ENCODE measurements around the gene CCNE1. TPM values are rescaled to one million over a fixed set of nuclear protein-coding genes. Genes with fewer than 3 reads are reported as not detected.

Gene CCNE1
- total and polyA plus RNA-seq, 2 experiments from 2014 or later: 19.9 to 24.6 TPM

GRCh38 chr19:29871143-29871542 is 59.4 kb downstream of the CCNE1 start:
- peaks cover 6% of the 10 kb centered on the region for H3K4me1 ChIP-seq (ENCODE audit: insufficient read depth)
- 22% methylated on average over 2 of the region's 2 CpGs for WGBS (ENCODE audit: low lambda C conversion rate, missing lambda C conversion rate)
- no peak overlapping the region for H2AFZ ChIP-seq
- peaks cover 4% of the 10 kb centered on the region for H3K27me3 ChIP-seq
- H3K27ac ChIP-seq: no peak overlapping the region
- H4K20me1 ChIP-seq (ENCODE audit: insufficient read depth, poor library complexity, severe bottlenecking): no peaks in the 10 kb centered on the region
- H3K36me3 ChIP-seq (replicated peaks; ENCODE audit: insufficient read depth, low read depth): no peaks in the 10 kb centered on the region
- no peak overlapping the region for H3K4me3 ChIP-seq
- H3K79me2 ChIP-seq: no peaks in the 10 kb centered on the region
- peak; percentile 44 for DNase-seq (ENCODE audit: low spot score)
- no peak overlapping the region for H3K4me2 ChIP-seq
- no peaks in the 10 kb centered on the region for H3K9me3 ChIP-seq (ENCODE audit: low read depth)
- no peaks in the 10 kb centered on the region for H3K9me2 ChIP-seq (replicated peaks; ENCODE audit: insufficient read depth)
- TF ChIP-seq CTCF (IDR thresholded peaks at IDR 0.05; ENCODE audit: poor library complexity) (no peak), EZH2 (IDR thresholded peaks at IDR 0.05; ENCODE audit: borderline replicate concordance) (no peak), EZH2phosphoT487 (IDR thresholded peaks at IDR 0.05; ENCODE audit: low read depth, severe bottlenecking, unreplicated experiment) (no peak)

- TF ChIP-seq EZH2 (IDR thresholded peaks at IDR 0.05; ENCODE audit: borderline replicate concordance) (no peak), CTCF (IDR thresholded peaks at IDR 0.05; ENCODE audit: poor library complexity) (peak; percentile 13), EZH2phosphoT487 (IDR thresholded peaks at IDR 0.05; ENCODE audit: low read depth, severe bottlenecking, unreplicated experiment) (no peak)
- H3K4me3 ChIP-seq: no peak overlapping the region
Measured at GRCh38 chr19:29872224-29872731, 60.5 kb downstream of the CCNE1 start.

GRCh38 chr19:29873024-29873800 is 61.4 kb downstream of the CCNE1 start:
- WGBS (ENCODE audit: low lambda C conversion rate, missing lambda C conversion rate): 6% methylated on average over 37 of the region's 77 CpGs
- peak overlapping the region; percentile 88 for H3K4me2 ChIP-seq
- TF ChIP-seq EZH2phosphoT487 (IDR thresholded peaks at IDR 0.05; ENCODE audit: low read depth, severe bottlenecking, unreplicated experiment) (no peak), CTCF (IDR thresholded peaks at IDR 0.05; ENCODE audit: poor library complexity) (peak; percentile 87), EZH2 (IDR thresholded peaks at IDR 0.05; ENCODE audit: borderline replicate concordance) (no peak)
- peak overlapping the region; percentile 72 for H2AFZ ChIP-seq
- H3K36me3 ChIP-seq (replicated peaks; ENCODE audit: insufficient read depth, low read depth): no peaks in the 10 kb centered on the region
- H3K9me3 ChIP-seq (ENCODE audit: low read depth): no peaks in the 10 kb centered on the region
- peaks cover 4% of the 10 kb centered on the region for H3K27me3 ChIP-seq
- H3K4me1 ChIP-seq (ENCODE audit: insufficient read depth): peaks cover 6% of the 10 kb centered on the region
- no peaks in the 10 kb centered on the region for H4K20me1 ChIP-seq (ENCODE audit: insufficient read depth, poor library complexity, severe bottlenecking)
- DNase-seq (ENCODE audit: low spot score): peak; percentile 75
- peak overlapping the region; percentile 2 for H3K4me3 ChIP-seq
- no peaks in the 10 kb centered on the region for H3K79me2 ChIP-seq
- no peaks in the 10 kb centered on the region for H3K9me2 ChIP-seq (replicated peaks; ENCODE audit: insufficient read depth)
- H3K27ac ChIP-seq: no peak overlapping the region

More at GRCh38 chr19:29872224-29872731, 60.5 kb downstream of the CCNE1 start:
- no peaks in the 10 kb centered on the region for H3K36me3 ChIP-seq (replicated peaks; ENCODE audit: insufficient read depth, low read depth)
- H3K9me2 ChIP-seq (replicated peaks; ENCODE audit: insufficient read depth): no peaks in the 10 kb centered on the region
- peaks cover 4% of the 10 kb centered on the region for H3K27me3 ChIP-seq
- H3K27ac ChIP-seq: no peak overlapping the region
- H3K79me2 ChIP-seq: no peaks in the 10 kb centered on the region
- H3K4me2 ChIP-seq: peak overlapping the region; percentile 63
- 19% methylated on average over 32 of the region's 33 CpGs for WGBS (ENCODE audit: low lambda C conversion rate, missing lambda C conversion rate)
- H2AFZ ChIP-seq: peak overlapping the region; percentile 56
- peaks cover 6% of the 10 kb centered on the region for H3K4me1 ChIP-seq (ENCODE audit: insufficient read depth)
- DNase-seq (ENCODE audit: low spot score): peak; percentile 46
- H3K9me3 ChIP-seq (ENCODE audit: low read depth): no peaks in the 10 kb centered on the region
- no peaks in the 10 kb centered on the region for H4K20me1 ChIP-seq (ENCODE audit: insufficient read depth, poor library complexity, severe bottlenecking)

Other genes starting within 250 kb of the CCNE1 start
- gene POP4, start 205.7 kb upstream of the CCNE1 start, total RNA-seq: 68.9 and 69.5 TPM in 2 replicates
- 91.8 and 111 TPM in 2 replicates for gene POP4, start 205.7 kb upstream of the CCNE1 start, polyA plus RNA-seq
- 2.7 TPM in 2 replicates for gene PLEKHF1, start 146.5 kb upstream of the CCNE1 start, total RNA-seq
- gene PLEKHF1, start 146.5 kb upstream of the CCNE1 start, polyA plus RNA-seq: 2.4 and 5.8 TPM in 2 replicates
- gene C19orf12, start 96.7 kb upstream of the CCNE1 start, total RNA-seq: 52.1 and 57.2 TPM in 2 replicates
- 39.5 and 41.5 TPM in 2 replicates for gene C19orf12, start 96.7 kb upstream of the CCNE1 start, polyA plus RNA-seq
- 63.6 and 66.7 TPM in 2 replicates for gene URI1, start 130.2 kb downstream of the CCNE1 start, total RNA-seq
- 49.6 and 50.0 TPM in 2 replicates for gene URI1, start 130.2 kb downstream of the CCNE1 start, polyA plus RNA-seq